MV-4-11 (cell line): Measurements from ENCODE around the gene SCN4B.

Experiments
- DNase-seq: peaks from one replicate; lab custom pipeline; 2025; lab: John Stamatoyannopoulos, UW

SCN4B gene

DNA sequence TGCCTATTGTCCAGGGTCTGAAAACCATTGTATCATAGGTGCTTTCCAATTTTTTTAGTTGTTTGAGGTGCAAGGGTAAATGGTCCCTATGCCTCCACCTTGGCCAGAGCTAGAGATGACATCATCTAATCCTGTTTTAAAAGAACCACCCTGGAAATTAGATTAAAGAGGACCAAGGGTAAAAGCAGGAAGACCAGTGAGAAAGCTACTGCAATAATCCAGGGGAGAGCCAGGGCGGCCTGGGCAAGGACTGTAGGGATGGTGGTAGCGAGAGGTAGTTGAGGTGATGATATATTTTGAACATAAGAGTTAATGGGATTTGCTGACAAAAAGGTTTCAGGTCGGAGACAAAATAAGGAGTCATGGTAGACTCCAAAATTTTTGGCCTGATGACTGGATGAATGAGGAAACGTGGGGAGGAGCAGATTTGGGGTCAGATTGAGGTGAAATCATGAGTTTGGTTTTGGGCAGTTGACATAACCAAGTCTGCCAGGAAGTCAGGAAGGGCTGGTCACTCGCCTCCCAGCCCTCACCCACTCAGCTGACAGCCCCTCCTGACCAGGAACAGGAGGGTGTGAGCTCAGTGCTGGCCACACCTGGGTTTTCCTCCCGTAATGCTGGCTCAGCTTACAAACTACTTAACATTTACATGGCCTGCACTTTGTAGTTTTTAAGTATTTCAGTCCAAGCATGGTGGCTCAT lies 23.0 kb downstream of the SCN4B start:
- peak; percentile 15 for DNase-seq

DNA sequence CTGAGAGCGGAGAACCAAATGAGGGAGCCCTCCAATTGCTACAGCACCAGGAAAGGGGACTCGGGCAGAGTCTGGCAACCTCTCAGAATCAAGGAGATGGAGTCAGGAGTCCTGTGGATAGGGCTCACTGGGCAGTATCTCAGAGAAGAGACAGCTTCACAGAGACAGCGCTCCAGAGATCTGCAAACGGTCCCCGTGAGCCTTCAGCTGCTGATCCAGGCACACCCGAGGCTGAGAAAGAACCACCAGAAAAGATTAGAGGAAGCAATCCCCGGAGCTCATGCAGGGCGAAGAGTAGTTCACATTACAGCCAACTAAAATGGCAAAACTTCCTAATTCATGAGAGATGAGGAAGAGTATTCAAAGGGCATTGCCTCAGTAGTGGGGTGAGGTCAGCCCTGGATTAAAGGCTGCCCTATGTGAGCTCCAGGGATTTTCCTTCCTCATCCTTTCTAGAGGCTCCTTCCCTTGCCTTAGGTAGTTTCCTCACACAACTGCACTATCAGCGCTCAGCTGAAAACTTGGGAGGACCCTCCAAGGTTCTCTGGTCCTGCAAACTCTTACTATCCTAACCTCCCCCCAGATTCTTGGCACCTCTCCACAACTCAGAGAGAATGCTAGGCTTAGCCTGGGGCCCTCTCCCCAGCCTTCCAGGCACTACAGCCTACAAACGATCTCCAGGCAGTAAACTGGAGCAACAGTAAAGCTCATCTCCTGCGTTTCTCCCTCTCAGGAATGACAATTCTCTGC lies 23.7 kb downstream of the SCN4B start:
- DNase-seq: peak; percentile 69

DNA sequence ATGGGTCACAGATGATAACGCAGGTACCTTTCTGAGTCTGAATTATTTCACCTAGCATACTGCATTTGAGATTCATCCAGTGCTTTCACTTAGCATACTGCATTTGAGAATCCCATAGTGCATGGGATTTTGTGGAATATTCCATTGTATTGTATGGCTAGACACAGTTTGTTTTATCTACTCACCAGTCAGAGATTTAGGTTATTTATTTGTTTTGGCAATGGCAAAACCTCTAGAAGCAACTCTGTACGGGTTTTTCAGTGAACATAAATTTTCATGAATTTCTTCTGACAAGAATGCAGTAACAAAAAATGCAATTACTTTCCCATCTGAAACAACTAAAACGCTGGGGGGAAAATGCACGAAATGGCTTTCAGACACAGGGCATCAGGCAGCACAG lies 24.3 kb downstream of the SCN4B start:
- no peak for DNase-seq

DNA sequence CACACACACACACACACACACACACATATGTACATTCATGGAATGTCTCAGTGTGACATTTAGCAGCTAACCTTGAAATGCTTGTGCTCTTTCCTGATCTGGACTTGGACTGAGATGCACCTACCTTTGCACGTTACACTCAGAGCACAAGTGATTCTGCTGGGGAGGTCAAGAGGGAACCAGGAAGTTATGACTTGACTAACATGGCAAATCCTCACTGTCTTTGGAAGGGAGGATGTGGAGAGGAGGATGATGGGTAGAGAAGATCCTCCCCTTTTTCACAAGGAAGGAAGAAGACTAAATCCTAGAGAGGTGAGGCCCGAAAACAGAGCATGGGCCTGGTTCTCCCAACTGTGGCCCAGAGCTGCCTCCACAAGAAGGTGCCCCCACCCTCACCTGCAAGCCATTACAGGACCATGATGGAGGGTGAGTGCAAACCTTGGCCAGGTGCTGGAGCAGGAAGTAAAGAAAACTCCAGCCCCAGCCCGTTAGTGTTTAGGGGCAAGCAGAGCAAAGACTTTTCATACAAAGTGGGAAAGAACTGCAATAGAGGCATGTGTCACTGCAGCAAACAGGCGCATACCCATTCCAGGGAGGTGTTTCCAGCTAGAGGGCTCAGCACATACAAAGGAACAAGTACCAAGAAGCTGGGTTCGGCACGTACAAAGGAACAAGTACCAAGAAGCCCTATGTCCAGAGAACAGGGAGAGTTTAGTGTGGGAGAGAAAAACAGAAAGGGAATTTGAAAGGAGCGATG lies 26.4 kb downstream of the SCN4B start:
- DNase-seq: no peak

DNA sequence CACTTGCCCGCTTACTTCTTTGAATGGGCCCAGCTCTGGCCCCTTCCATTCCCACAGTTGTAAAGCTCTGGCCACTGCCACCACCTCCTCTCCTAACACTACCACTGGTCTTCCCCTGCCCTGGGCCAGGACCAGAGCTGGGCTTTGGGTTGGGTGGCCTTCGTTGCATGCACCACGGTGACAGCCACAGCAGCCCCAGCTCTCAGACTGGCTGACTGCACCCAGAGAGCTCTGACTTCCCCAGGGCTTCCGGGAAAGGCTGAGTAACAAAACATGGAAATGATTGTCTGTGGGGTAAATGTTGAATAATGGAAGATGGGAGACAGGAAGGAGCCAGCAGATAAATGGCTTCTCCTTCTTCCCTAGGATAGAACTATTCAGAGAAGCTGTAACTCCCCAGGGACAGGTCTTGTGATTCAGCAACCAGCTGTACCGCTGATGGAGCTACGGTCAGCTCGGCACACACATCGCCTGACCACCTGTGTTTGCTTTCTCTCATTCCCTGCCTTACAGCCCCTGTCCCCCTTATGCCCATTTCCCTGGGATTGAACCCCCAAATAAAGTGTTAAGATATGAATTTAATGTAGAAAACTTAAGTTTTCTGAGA lies 27.6 kb downstream of the SCN4B start:
- no peak for DNase-seq

DNA sequence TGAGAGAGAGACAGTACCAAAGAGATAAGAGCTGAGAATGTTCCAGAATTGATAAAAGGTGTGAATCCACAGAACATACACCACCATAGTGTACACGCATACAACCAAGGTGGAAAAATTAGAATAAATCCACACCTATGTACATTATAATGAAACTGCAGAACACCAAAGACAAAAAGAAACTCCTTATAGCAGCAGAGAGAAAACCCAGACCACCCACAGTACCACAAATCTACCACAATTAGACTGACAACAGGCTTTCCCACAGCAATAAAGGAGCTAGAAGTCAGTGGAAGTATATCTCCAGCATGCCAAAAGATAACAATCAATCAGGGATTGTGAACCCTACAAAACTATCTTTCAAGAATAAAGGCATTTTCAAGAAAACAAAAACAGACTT lies 31.8 kb downstream of the SCN4B start:
- no peak for DNase-seq

DNA sequence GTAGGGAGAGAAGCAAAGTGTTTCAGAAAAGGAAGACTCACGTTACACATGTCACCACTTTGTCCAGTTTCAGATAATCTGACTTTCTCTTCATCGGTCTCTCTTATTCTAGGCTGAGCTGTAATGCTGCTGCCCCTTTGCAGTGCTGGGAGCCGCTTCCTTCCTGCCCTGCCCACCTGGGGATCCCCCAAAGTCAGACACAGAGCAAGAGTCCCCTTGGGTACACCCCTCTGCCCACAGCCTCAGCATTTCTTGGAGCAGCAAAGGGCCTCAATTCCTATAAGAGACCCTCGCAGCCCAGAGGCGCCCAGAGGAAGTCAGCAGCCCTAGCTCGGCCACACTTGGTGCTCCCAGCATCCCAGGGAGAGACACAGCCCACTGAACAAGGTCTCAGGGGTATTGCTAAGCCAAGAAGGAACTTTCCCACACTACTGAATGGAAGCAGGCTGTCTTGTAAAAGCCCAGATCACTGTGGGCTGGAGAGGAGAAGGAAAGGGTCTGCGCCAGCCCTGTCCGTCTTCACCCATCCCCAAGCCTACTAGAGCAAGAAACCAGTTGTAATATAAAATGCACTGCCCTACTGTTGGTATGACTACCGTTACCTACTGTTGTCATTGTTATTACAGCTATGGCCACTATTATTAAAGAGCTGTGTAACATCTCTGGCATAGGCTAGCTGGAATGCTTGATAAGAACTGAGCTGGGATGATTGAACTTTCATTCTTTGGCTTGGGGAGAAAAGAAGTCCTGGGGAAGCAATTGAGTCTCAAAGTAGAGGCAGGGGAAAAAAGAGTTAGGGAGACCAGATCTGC lies 34.6 kb downstream of the SCN4B start:
- DNase-seq: no peak

DNA sequence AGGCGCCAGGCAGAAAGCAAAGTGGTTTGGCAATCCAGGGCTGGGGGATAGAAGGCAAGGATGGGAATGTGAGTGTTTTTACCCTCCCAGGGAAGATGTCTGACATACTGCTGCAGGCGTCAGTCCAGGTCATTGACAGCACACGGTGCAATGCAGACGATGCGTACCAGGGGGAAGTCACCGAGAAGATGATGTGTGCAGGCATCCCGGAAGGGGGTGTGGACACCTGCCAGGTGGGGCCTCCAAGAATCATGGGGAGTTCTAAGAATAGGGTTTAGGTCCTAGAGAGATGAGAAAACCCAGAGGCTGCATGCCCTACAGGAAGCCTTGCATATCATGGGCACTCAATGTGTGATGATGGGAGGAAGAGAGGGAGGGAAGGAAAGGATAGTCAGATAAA lies 37.6 kb downstream of the SCN4B start:
- no peak for DNase-seq

DNA sequence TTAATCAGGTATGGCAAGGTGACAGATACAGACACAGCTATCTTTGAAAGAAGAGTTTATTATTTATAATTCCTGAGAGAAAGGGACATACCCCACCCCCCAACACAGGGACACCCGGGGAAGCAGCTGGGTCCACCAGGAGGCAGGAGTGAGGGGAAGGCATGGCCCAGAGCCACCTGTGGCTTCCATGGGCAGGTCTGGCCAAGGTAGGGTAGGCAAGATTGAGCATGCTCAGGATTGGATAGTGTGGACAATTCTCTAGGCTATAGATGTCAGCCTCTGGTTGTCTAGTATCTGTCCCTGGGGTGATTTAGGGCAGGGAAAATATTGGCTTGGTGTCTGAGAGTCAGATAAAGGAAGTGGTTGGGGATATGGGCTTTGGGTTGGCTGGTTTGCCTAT lies 38.4 kb downstream of the SCN4B start:
- peak; percentile 46 for DNase-seq

DNA sequence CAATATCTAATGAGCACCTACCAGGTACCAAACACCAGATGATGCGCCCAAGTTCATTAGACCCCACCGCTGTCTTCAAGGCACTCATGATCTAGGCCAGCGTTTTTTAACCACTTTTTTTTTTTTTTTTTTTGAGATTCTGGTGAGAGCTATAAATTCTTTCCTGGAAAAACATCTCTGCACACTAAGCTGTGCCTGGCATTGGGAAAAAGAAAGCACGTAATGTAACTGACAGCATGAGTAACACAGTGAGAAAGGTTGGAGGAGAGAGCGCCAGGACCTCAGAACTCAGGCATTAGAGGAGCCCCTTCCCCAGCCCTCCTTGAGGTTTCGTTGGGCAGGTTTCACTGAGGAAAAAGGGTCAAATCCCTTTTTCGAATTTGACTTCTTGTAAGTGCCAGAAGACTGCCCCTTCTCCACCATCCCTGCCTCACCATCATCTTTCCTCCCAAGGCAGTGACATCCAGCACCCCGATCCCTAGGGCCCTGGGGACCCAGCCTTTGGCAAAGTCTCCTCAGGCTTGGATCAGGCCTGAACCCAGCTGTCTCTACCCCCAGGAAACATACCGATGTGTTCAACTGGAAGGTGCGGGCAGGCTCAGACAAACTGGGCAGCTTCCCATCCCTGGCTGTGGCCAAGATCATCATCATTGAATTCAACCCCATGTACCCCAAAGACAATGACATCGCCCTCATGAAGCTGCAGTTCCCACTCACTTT lies 39.8 kb downstream of the SCN4B start:
- DNase-seq: no peak

DNA sequence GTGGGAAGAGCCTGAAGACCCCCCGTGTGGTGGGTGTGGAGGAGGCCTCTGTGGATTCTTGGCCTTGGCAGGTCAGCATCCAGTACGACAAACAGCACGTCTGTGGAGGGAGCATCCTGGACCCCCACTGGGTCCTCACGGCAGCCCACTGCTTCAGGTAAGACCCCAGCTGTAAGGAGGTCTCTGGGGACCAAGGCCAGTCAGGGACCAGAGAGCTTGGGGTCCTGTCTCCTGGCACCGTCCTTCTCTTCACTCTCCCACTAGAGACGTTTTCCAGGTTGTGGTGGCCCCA lies 40.9 kb downstream of the SCN4B start:
- DNase-seq: no peak

DNA sequence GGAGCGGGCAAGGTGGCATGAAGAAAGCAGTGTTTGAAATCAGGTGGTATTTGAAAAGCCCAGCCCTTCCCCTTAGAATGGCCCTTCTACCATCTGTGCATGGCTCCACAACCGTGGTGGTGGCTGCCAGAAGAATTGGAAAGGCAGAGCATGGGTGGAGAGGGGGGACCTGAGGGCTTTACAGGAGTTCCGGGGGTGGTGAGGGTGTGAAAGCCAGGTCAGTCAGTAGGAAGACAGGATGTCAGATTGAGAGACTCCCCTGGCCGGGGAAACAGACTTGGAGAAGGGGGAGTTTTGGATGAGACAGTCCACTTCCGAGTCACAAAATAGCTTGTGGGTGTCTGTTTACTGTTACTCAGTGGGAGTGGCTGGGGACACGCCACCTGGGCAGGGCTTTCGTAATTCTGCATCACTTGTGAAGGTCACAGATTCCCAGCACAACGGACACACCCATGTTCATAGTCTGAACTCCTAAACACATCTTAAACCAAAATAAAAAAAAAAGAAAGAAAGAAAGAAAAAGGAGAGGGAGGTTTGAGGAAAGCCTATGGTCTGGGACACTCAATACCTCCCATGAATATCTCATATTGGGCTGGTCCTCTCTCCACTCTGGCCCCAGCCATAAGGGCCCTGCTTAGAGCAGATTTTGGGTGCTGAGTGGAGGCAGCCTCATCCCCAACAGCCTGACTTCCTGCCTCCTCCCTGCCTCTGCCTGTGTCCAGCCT lies 41.4 kb downstream of the SCN4B start:
- no peak for DNase-seq

DNA sequence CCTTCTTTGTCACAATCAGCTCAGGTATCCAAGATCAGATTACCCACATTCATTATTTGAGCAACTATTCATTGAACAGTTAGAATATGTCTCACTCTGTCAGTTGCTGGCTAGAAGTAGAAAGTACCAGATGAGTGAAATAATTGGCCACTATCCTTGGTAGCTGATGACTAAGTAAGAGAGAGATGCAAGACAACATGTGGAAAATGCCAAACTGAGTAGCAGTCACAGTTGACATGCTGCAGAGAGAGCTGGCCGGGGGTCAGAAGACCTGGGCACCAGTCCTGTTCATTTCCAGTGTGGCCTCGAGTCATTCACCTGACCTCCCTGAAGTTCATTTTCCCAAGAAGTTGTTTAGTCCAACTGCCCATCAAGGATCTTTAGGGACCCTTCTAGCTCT lies 43.4 kb downstream of the SCN4B start:
- no peak for DNase-seq

DNA sequence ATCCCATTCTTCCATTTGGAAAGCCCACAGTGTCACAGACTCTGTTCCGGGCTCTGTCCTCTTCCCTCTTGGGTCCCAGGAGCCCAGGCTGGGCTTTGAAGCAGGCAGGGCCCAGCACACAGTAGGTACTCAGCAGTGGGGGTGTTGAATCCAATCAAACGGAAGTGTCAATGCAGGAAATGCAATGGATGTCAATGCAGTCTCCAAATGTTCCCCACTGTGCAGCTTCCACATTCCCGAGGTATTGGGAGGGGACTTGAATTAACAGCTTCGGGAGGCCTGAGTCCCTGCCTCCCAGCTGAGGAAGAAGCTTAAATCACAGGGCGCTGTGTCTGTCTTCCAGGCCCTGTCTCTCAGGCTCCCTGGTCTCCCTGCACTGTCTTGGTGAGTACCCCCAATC lies 44.1 kb downstream of the SCN4B start:
- no peak for DNase-seq

DNA sequence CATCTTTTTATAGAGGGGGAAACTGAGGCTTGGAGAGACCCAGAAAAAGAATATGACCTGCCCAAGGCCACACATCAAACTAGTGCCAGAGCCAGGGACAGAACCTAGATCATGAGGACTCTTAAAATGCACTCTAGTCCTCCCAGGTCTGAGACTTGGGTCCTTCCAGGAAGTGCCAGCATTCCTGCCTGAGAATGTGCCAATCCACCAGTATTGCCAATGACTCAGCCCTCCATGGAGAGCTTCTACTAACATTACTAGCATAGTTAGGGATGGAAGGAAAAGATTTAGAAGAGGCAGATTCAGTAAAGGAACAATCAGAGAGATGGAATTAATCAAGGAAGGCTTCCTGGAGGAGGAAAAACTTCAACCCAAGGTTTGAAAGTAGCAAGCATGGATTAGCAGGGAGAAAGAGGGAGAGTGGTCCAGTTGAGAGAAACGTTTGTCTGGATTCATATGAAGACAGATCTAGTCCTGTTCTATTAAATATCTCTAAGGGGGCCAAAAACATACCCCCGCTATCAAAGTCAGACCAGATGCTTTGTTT lies 45.8 kb downstream of the SCN4B start:
- DNase-seq: no peak

DNA sequence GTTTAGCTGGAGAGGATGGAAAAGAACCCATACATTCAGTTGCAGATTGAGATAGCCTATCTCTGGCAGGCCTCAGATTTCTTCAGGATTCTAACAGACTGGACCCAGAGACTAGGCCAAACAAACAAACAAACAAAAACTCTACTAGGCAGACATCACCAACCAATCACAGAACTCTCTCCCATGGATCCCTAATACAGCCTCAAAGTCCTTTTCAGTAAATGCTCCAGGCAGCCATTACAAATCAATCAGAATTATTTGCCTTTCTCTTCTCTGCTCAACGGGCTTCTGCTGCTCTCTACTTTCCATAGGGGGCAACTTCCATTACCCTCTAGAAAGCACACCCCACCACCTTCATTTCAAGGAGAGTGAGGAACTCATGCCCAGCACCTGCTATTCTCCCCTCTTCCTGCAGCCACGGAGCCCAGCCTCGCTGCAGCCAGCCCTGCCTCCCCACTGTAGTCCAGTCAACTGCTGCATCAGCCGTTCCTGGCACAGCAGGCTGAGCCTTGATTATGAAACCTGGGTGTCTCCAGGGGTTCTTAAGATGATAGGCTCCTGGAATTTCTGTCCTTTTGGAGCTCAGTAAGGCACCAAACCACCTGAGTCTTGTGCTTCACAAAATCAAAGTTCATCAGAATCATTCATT lies 46.8 kb downstream of the SCN4B start:
- no peak for DNase-seq

DNA sequence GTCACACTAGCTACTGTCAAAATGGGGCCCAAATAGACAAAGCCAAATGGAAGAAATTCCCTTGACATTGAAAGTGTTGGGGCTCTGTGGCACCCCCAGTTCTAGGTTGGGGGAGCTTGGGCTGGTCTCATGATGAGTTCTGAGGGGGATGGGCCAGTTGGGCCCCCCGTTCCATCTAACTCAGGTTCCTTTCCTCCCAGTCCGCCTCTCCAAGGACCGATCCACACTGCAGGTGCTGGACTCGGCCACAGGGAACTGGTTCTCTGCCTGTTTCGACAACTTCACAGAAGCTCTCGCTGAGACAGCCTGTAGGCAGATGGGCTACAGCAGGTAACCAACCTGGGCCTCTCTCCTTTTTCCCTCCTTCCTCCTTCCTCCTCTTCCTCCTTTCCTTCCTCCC lies 48.1 kb downstream of the SCN4B start:
- no peak for DNase-seq

DNA sequence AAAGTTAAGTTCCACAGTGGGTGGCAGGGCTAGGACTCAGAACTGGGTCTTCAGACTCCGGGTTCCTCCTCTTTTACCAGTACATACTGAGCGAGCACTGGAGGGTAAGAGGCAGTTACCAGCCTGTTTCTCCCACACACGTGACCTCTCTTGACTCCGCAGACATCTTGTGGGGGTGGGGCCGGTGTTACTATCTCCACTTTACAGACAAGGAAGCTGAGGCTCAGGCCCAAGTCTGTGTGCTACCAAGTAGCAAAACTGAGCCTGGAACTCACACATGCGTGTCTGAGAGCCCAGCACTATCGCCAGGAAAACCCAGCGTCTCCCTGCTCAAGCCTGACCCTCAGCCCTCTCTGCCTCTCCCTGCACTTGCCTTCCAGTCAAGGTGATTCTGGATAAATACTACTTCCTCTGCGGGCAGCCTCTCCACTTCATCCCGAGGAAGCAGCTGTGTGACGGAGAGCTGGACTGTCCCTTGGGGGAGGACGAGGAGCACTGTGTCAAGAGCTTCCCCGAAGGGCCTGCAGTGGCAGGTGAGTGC lies 49.8 kb downstream of the SCN4B start:
- no peak for DNase-seq

DNA sequence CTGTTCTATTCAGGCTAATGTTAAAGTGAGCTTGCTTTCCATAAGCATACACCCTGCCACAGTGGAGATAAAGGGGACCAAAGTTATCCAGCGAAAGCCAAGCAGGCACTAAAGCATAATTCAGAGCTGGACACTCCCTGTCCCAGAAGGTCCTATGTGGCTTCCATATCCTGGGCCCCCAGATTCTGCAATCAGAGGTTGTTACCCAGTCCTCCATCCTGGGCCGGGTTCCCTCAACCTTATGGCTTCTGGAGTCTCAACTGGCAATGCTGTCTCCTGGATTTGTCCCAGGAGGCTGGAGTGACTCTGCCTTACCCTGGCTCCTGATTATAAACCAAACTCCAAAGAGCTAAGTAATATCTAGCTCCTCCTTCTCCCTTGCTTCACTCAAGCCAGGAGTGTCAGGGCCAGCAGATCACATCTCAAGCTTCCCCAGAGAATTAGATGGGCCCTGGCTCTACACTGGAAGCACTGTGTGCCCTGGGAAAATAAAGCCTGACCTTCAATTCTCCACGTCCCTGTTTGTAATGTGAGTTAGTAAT lies 51.9 kb downstream of the SCN4B start:
- DNase-seq: no peak
